WTC11 (cell line): ENCODE measurements around the gene BRSK2.

Experiments used
- FOXJ3 ChIP-seq: sonication (generic); formaldehyde crosslinking; IDR thresholded peaks from 2 replicates; pipeline ENCODE4 v1.9.0; 2021; ENCODE audit warnings: missing genetic modification reagents, mild to moderate bottlenecking, borderline replicate concordance
- FOXP1 ChIP-seq: sonication (generic); formaldehyde crosslinking; IDR thresholded peaks from 2 replicates; pipeline ENCODE4 v1.8.0; 2022; ENCODE audit warnings: missing genetic modification reagents, mild to moderate bottlenecking, moderate library complexity, borderline replicate concordance
- KAT7 ChIP-seq: sonication (generic); formaldehyde crosslinking; IDR thresholded peaks from 2 replicates; pipeline ENCODE4 v1.8.1; 2023; ENCODE audit warnings: missing genetic modification reagents, mild to moderate bottlenecking, borderline replicate concordance
- NR3C1 ChIP-seq: sonication (generic); formaldehyde crosslinking; conservative IDR thresholded peaks from 2 replicates; pipeline ENCODE4 v1.8.1; 2023; ENCODE audit warnings: low read depth, mild to moderate bottlenecking, missing genetic modification reagents
- SP1 ChIP-seq: sonication (generic); formaldehyde crosslinking; conservative IDR thresholded peaks from 2 replicates; pipeline ENCODE4 v1.8.1; 2022; ENCODE audit warnings: missing genetic modification reagents
- ZNF121 ChIP-seq: sonication (generic); formaldehyde crosslinking; IDR thresholded peaks from 2 replicates; pipeline ENCODE4 v1.8.0; 2023; ENCODE audit warnings: missing genetic modification reagents
- ZNF138 ChIP-seq: sonication (generic); formaldehyde crosslinking; conservative IDR thresholded peaks from 2 replicates; pipeline ENCODE4 v1.8.1; 2022; ENCODE audit warnings: mild to moderate bottlenecking, moderate library complexity, missing genetic modification reagents
- TF ChIP-seq, protein P1 (sequence below): sonication (generic); formaldehyde crosslinking; IDR thresholded peaks from 2 replicates; pipeline ENCODE4 v1.8.1; 2023; ENCODE audit warnings: mild to moderate bottlenecking, missing genetic modification reagents, moderate library complexity
- TF ChIP-seq, protein P2 (sequence below): fragments of 250-450 bp; sonication (Bioruptor Pico); IDR thresholded peaks from 2 replicates; pipeline ENCODE4 v1.9.0; 2021; ENCODE audit warnings: moderate library complexity, mild to moderate bottlenecking, inconsistent platforms, borderline replicate concordance
- TF ChIP-seq, protein P3 (sequence below): fragments of 200-600 bp; IDR thresholded peaks from 2 replicates; pipeline ENCODE4 v1.8.0; 2022; ENCODE audit warnings: antibody characterized with exemption
- TF ChIP-seq, protein P4 (sequence below): sonication (generic); formaldehyde crosslinking; conservative IDR thresholded peaks from 2 replicates; pipeline ENCODE4 v1.8.1; 2022; ENCODE audit warnings: mild to moderate bottlenecking, missing genetic modification reagents
- TF ChIP-seq, protein P5 (sequence below): sonication (generic); formaldehyde crosslinking; IDR thresholded peaks from 2 replicates; pipeline ENCODE4 v1.8.1; 2023; ENCODE audit warnings: mild to moderate bottlenecking, missing genetic modification reagents
- TF ChIP-seq, protein P6 (sequence below): sonication (generic); formaldehyde crosslinking; IDR thresholded peaks from 2 replicates; pipeline ENCODE4 v1.8.0; 2022; ENCODE audit warnings: mild to moderate bottlenecking, missing genetic modification reagents
- TF ChIP-seq, protein P7 (sequence below): sonication (generic); formaldehyde crosslinking; IDR thresholded peaks from 2 replicates; pipeline ENCODE4 v1.8.1; 2023; ENCODE audit warnings: mild to moderate bottlenecking, missing genetic modification reagents, borderline replicate concordance

DNA sequence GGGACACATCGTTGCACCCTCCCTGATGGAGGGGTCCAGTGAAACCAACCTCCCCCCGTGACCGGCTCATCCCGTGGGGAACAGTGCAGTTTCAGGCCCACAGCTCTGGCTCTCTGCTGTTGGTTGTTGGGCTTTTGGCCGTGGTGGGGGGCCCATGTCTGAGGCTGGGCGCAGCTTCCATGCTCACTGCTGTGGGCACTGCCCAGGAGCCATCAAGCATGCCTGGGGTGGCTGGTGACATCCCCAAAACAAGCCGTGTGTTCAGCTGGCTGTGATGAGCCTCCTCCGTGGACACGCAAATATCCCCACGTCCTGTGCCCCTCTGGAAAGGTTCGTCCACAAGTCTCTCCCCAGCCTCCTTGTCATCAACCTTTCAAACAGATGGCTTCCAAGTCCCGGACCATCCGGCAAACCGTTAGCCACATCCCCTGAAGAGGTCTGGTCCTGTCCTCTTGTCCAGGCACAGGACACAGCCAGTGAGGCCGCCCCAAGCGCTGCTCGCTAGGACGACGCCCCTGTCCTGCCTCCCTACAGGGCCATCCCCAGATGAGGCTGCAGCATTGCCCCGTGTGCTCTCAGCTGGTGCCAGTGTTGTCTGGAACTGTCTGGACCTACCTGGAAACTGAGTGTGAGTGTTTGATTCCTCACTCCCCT lies 29.4 kb upstream of the BRSK2 start:
- TF ChIP-seq KAT7 (CRISPR knock-in tag) (no peak), FOXP1 (CRISPR knock-in tag) (no peak), NR3C1 (CRISPR knock-in tag) (no peak), ZNF138 (no peak), FOXJ3 (no peak), ZNF121 (CRISPR knock-in tag) (no peak), SP1 (no peak)
- TF ChIP-seq, protein P1, sequence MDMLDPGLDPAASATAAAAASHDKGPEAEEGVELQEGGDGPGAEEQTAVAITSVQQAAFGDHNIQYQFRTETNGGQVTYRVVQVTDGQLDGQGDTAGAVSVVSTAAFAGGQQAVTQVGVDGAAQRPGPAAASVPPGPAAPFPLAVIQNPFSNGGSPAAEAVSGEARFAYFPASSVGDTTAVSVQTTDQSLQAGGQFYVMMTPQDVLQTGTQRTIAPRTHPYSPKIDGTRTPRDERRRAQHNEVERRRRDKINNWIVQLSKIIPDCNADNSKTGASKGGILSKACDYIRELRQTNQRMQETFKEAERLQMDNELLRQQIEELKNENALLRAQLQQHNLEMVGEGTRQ (CRISPR knock-in tag), result no peak
- TF ChIP-seq, protein P2, sequence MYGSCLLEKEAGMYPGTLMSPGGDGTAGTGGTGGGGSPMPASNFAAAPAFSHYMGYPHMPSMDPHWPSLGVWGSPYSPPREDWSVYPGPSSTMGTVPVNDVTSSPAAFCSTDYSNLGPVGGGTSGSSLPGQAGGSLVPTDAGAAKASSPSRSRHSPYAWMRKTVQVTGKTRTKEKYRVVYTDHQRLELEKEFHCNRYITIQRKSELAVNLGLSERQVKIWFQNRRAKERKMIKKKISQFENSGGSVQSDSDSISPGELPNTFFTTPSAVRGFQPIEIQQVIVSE (CRISPR knock-in tag), result no peak
- TF ChIP-seq, protein P3, sequence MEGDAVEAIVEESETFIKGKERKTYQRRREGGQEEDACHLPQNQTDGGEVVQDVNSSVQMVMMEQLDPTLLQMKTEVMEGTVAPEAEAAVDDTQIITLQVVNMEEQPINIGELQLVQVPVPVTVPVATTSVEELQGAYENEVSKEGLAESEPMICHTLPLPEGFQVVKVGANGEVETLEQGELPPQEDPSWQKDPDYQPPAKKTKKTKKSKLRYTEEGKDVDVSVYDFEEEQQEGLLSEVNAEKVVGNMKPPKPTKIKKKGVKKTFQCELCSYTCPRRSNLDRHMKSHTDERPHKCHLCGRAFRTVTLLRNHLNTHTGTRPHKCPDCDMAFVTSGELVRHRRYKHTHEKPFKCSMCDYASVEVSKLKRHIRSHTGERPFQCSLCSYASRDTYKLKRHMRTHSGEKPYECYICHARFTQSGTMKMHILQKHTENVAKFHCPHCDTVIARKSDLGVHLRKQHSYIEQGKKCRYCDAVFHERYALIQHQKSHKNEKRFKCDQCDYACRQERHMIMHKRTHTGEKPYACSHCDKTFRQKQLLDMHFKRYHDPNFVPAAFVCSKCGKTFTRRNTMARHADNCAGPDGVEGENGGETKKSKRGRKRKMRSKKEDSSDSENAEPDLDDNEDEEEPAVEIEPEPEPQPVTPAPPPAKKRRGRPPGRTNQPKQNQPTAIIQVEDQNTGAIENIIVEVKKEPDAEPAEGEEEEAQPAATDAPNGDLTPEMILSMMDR, result no peak
- TF ChIP-seq, protein P4, sequence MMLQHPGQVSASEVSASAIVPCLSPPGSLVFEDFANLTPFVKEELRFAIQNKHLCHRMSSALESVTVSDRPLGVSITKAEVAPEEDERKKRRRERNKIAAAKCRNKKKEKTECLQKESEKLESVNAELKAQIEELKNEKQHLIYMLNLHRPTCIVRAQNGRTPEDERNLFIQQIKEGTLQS (CRISPR knock-in tag), result no peak
- TF ChIP-seq, protein P5, sequence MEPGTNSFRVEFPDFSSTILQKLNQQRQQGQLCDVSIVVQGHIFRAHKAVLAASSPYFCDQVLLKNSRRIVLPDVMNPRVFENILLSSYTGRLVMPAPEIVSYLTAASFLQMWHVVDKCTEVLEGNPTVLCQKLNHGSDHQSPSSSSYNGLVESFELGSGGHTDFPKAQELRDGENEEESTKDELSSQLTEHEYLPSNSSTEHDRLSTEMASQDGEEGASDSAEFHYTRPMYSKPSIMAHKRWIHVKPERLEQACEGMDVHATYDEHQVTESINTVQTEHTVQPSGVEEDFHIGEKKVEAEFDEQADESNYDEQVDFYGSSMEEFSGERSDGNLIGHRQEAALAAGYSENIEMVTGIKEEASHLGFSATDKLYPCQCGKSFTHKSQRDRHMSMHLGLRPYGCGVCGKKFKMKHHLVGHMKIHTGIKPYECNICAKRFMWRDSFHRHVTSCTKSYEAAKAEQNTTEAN (CRISPR knock-in tag), result no peak
- TF ChIP-seq, protein P6, sequence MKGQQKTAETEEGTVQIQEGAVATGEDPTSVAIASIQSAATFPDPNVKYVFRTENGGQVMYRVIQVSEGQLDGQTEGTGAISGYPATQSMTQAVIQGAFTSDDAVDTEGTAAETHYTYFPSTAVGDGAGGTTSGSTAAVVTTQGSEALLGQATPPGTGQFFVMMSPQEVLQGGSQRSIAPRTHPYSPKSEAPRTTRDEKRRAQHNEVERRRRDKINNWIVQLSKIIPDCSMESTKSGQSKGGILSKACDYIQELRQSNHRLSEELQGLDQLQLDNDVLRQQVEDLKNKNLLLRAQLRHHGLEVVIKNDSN, result no peak
- TF ChIP-seq, protein P7, sequence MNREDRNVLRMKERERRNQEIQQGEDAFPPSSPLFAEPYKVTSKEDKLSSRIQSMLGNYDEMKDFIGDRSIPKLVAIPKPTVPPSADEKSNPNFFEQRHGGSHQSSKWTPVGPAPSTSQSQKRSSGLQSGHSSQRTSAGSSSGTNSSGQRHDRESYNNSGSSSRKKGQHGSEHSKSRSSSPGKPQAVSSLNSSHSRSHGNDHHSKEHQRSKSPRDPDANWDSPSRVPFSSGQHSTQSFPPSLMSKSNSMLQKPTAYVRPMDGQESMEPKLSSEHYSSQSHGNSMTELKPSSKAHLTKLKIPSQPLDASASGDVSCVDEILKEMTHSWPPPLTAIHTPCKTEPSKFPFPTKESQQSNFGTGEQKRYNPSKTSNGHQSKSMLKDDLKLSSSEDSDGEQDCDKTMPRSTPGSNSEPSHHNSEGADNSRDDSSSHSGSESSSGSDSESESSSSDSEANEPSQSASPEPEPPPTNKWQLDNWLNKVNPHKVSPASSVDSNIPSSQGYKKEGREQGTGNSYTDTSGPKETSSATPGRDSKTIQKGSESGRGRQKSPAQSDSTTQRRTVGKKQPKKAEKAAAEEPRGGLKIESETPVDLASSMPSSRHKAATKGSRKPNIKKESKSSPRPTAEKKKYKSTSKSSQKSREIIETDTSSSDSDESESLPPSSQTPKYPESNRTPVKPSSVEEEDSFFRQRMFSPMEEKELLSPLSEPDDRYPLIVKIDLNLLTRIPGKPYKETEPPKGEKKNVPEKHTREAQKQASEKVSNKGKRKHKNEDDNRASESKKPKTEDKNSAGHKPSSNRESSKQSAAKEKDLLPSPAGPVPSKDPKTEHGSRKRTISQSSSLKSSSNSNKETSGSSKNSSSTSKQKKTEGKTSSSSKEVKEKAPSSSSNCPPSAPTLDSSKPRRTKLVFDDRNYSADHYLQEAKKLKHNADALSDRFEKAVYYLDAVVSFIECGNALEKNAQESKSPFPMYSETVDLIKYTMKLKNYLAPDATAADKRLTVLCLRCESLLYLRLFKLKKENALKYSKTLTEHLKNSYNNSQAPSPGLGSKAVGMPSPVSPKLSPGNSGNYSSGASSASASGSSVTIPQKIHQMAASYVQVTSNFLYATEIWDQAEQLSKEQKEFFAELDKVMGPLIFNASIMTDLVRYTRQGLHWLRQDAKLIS (CRISPR knock-in tag), result no peak
